Ovary (tissue), 9 donors: Measurements from ENCODE around the gene HDAC5. TPM values are rescaled to one million over a fixed set of nuclear protein-coding genes. Genes with fewer than 3 reads are reported as not detected.

Experiments
- DNase-seq, 5 donors: peaks; one replicate each; pipeline ENCODE4 v3.0.0-alpha.2; 2019 to 2020
- H3K27ac ChIP-seq, 2 donors: fragments of 200-600 bp; one replicate each; pipeline versions ENCODE4 v1.5.1 to v1.8.0; 2019 to 2022
- H3K27me3 ChIP-seq: fragments of 200-600 bp; one replicate; pipeline ENCODE4 v1.8.0; 2022
- H3K36me3 ChIP-seq: fragments of 200-600 bp; sonication (generic); one replicate; pipeline ENCODE4 v1.5.1; 2019
- H3K4me1 ChIP-seq: one replicate; pipeline ENCODE4 v1.8.1; 2013; ENCODE audit warnings: mild to moderate bottlenecking, moderate library complexity; ENCODE audit not compliant: insufficient read depth
- H3K4me3 ChIP-seq: fragments of 200-600 bp; sonication (generic); one replicate; pipeline ENCODE4 v1.5.1; 2017
- H3K9me3 ChIP-seq, 2 donors: fragments of 200-600 bp in 1 of 2; sonication (generic) in 1 of 2; one replicate each; pipeline versions ENCODE4 v1.5.1 to v1.8.1; 2013 to 2019; ENCODE audit warnings: mild to moderate bottlenecking in 1 of 2, moderate library complexity in 1 of 2
- CTCF ChIP-seq, 3 donors: fragments of 450-650 bp in 2 of 3; fragments of 200-600 bp in 1 of 3; IDR thresholded peaks; one replicate each; pipeline versions ENCODE4 v1.5.1 to v1.8.0; 2016 to 2022; ENCODE audit warnings: antibody characterized with exemption in 3 of 3, mild to moderate bottlenecking in 1 of 3
- EP300 ChIP-seq: sonication (generic); formaldehyde crosslinking; IDR thresholded peaks from one replicate; pipeline ENCODE4 v1.6.1; 2017; ENCODE audit warnings: antibody characterized with exemption
- POLR2A ChIP-seq: fragments of 450-650 bp; IDR thresholded peaks from one replicate; pipeline ENCODE4 v1.6.1; 2017; ENCODE audit warnings: antibody characterized with exemption, mild to moderate bottlenecking, moderate library complexity
- WGBS, 3 donors: extraction: QIAGEN DNeasy Blood & Tissue Kit in 1 of 3; methylation state at CpG; one replicate each; pipeline versions ENCODE4 v1.1.5 to v1.1.7; 2013 to 2017; 5-methylcytosine and 5-hydroxymethylcytosine counted together
- intact Hi-C, 4 donors: fragments of 100-400 bp; cut with DNase I; formaldehyde crosslinking; loops; one replicate each; pipeline versions ENCODE4 v1.11.0 to v1.15.1; 2022 to 2023
- polyA plus RNA-seq, 2 donors: library from polyadenylated mRNA; stranded (reverse); fragments of 200-250 nt in 1 of 2; fragments of 350-450 nt in 1 of 2; fragmentation: Illumina TruSeq in 1 of 2; extraction: RNeasy Lipid Tissue Mini Kit (QIAGEN cat#74804) in 1 of 2; gene quantifications; one replicate each; pipeline ENCODE4 v1.2.3, GENCODE V29; 2013 to 2014
- total RNA-seq, 7 donors: library from RNA; depleted of rRNA in 2 of 7; stranded (reverse); fragments of >200 nt in 2 of 7; fragmentation: NEBNext Ultra II Directional in 3 of 7; extraction: Animal tissue kit (Norgen Biotek cat#: 25700) in 3 of 7; gene quantifications; one replicate each; pipeline versions ENCODE4 v1.1.0 to v1.2.4, GENCODE V29; 2016 to 2023
- donor health status: DM: no; HTN: no; CAD: no; lungs with moderate emphysema.
- donor health status: DM: no; HTN: no; CAD: no.
- donor health status: Bipolar disorder and iron deficiency.
- donor health status: DM: yes; HTN: yes; CAD: no.
- donor health status: DM: no; HTN: no; CAD: no.
- donor health status: DM: yes; HTN: yes; CAD: no.

The HDAC5 gene
- total and polyA plus RNA-seq, 9 donors, result 11.4 to 97.6 (median 67.2) TPM

- no peaks in the 10 kb centered on the region for H3K27me3 ChIP-seq
- H3K4me1 ChIP-seq, result peaks cover 19% of the 10 kb centered on the region
- intact Hi-C loops, result loop anchor here in 1 of 4 donors (2.0 kb wide), 1 partner anchor 41 kb away; no protein-coding TSS in a partner anchor
- H3K36me3 ChIP-seq, result no peaks in the 10 kb centered on the region
- no peaks in the 10 kb centered on the region for H3K9me3 ChIP-seq
- peak in 3 of 5 donors; percentile 37 to 67 (median 66) for DNase-seq
- no peak for TF ChIP-seq POLR2A
- TF ChIP-seq CTCF (IDR thresholded peaks at IDR 0.05), result peak in 2 of 3 donors; percentile 57 to 74
- TF ChIP-seq EP300, result no peak
- 49 to 59% (median 52%) methylated on average over 11 of the region's 11 CpGs for WGBS, 3 donors
- H3K27ac ChIP-seq, result peak overlapping the region in 1 of 2 donors; percentile 0
- no peak overlapping the region for H3K4me3 ChIP-seq
Observed at GRCh38 chr17:44115585-44116415, 7.6 kb downstream of the HDAC5 start.

- Histone ChIP-seq H3K4me3 (no peak overlapping the region), H3K27ac (peak overlapping the region; percentile 40 to 52), H3K27me3 (no peaks in the 10 kb centered on the region), H3K4me1 (peaks cover 31% of the 10 kb centered on the region), H3K9me3 (no peaks in the 10 kb centered on the region), H3K36me3 (no peaks in the 10 kb centered on the region)
- 76 to 84% (median 84%) methylated on average over 9 of the region's 9 CpGs for WGBS, 3 donors
- intact Hi-C loops, result loop anchor here in 2 of 4 donors (2.0 to 5.0 kb wide), 2 partner anchors 39 to 47 kb away; partner anchors contain the start of gene LSM12 (in 1 of the 2)
- no peak for TF ChIP-seq POLR2A
- TF ChIP-seq CTCF (IDR thresholded peaks at IDR 0.05), result no peak
- TF ChIP-seq EP300, result no peak
- no peak for DNase-seq
Observed at GRCh38 chr17:44113868-44114840, 9.3 kb downstream of the HDAC5 start.

GRCh38 chr17:44113382-44113781 lies 10.1 kb downstream of the HDAC5 start:
- peaks cover 36% of the 10 kb centered on the region for H3K4me1 ChIP-seq
- H3K27ac ChIP-seq, result peak overlapping the region; percentile 40 to 87
- no peaks in the 10 kb centered on the region for H3K9me3 ChIP-seq
- no peaks in the 10 kb centered on the region for H3K27me3 ChIP-seq
- H3K36me3 ChIP-seq, result no peaks in the 10 kb centered on the region
- TF ChIP-seq EP300 (no peak), POLR2A (no peak), CTCF (IDR thresholded peaks at IDR 0.05) (no peak)
- DNase-seq, result no peak
- no peak overlapping the region for H3K4me3 ChIP-seq
- WGBS, 3 donors, result 91% methylated on average over 1 of the region's 1 CpG
- intact Hi-C loops, result loop anchor here in 1 of 4 donors (5.0 kb wide), 1 partner anchor 46 kb away; the partner anchor contains the start of gene LSM12
